Thoracic aorta (tissue), 2 donors: Measurements from ENCODE around the gene RFPL1. TPM values are rescaled to one million over a fixed set of nuclear protein-coding genes. Genes with fewer than 3 reads are reported as not detected.
"Not testable (repeated sequence)": the region's sequence is repeated elsewhere in the genome, so short reads cannot be mapped to it uniquely, and the experiment has no call there.

ENCODE experiments used
- ATAC-seq: fragments of 150-250 bp; one replicate; pipeline ENCODE4 v1.8.0; 2017; ENCODE audit warnings: low read depth; ENCODE audit not compliant: insufficient number of reproducible peaks, low FRiP score
- DNase-seq: peaks from one replicate; pipeline ENCODE4 v3.0.0-alpha.2; 2020; ENCODE audit warnings: low spot score
- H3K27ac ChIP-seq, 2 donors: fragments of 200-600 bp; sonication (generic); 1 replicate in 1 of 2; 2 replicates in 1 of 2; pipeline ENCODE4 v1.5.1; 2016; ENCODE audit warnings: mild to moderate bottlenecking in 2 of 2, moderate library complexity in 2 of 2
- H3K27me3 ChIP-seq: fragments of 200-600 bp; sonication (generic); replicated peaks from 2 replicates; pipeline ENCODE4 v1.6.0; 2016; ENCODE audit warnings: mild to moderate bottlenecking; ENCODE audit not compliant: insufficient read depth
- H3K36me3 ChIP-seq: fragments of 200-600 bp; sonication (generic); one replicate; pipeline ENCODE4 v1.5.1; 2016
- H3K4me1 ChIP-seq, 2 donors: fragments of 200-600 bp; sonication (generic); 1 replicate in 1 of 2; 2 replicates in 1 of 2; pipeline versions ENCODE4 v1.5.1 to v1.6.0; 2016; ENCODE audit warnings: low read depth in 2 of 2, mild to moderate bottlenecking in 1 of 2; ENCODE audit not compliant: control insufficient read depth in 1 of 2
- H3K4me3 ChIP-seq: fragments of 200-600 bp; sonication (generic); 2 replicates; pipeline ENCODE4 v1.5.1; 2016; ENCODE audit warnings: mild to moderate bottlenecking
- H3K9me3 ChIP-seq: fragments of 200-600 bp; sonication (generic); 2 replicates; pipeline ENCODE4 v1.5.1; 2016
- total RNA-seq, 2 donors: library from RNA; depleted of rRNA; stranded (reverse); fragments of >200 nt; gene quantifications; one replicate each; pipeline versions ENCODE4 v1.1.0 to v1.2.3, GENCODE V29; 2016
- TF ChIP-seq, protein P1 (sequence below): fragments of 200-600 bp; sonication (generic); IDR thresholded peaks from one replicate; pipeline ENCODE4 v1.5.1; 2019; ENCODE audit warnings: antibody characterized with exemption

RFPL1 gene
- total RNA-seq, 2 donors from 2014 or later: not detected

DNA sequence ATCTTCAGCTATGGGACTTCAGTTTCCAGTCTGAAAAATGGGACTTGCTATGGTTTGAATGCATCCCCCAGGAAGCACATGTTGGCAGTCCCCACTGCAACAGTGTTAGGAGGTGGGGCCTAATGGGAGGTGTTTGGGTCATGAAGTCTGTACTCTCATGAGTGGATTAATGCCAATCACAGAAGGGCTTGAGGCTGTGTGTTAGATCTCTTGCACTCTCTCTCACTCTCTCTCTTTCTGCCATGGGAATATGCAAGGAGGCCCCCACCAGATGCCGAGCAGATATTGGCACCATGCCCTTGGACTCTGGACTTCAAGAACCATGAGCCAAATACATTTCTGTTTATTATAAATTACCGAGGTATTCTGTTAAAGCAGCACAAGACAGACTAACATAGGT, 42.3 kb upstream of the RFPL1 start:
- ATAC-seq (no peak), DNase-seq (no peak)
- TF ChIP-seq, protein P1, sequence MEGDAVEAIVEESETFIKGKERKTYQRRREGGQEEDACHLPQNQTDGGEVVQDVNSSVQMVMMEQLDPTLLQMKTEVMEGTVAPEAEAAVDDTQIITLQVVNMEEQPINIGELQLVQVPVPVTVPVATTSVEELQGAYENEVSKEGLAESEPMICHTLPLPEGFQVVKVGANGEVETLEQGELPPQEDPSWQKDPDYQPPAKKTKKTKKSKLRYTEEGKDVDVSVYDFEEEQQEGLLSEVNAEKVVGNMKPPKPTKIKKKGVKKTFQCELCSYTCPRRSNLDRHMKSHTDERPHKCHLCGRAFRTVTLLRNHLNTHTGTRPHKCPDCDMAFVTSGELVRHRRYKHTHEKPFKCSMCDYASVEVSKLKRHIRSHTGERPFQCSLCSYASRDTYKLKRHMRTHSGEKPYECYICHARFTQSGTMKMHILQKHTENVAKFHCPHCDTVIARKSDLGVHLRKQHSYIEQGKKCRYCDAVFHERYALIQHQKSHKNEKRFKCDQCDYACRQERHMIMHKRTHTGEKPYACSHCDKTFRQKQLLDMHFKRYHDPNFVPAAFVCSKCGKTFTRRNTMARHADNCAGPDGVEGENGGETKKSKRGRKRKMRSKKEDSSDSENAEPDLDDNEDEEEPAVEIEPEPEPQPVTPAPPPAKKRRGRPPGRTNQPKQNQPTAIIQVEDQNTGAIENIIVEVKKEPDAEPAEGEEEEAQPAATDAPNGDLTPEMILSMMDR: no peak
- no peak overlapping the region for H3K4me3 ChIP-seq
- no peaks in the 10 kb centered on the region for H3K9me3 ChIP-seq
- H3K4me1 ChIP-seq: no peaks in the 10 kb centered on the region
- no peaks in the 10 kb centered on the region for H3K27me3 ChIP-seq
- H3K27ac ChIP-seq: no peak overlapping the region
- no peaks in the 10 kb centered on the region for H3K36me3 ChIP-seq

DNA sequence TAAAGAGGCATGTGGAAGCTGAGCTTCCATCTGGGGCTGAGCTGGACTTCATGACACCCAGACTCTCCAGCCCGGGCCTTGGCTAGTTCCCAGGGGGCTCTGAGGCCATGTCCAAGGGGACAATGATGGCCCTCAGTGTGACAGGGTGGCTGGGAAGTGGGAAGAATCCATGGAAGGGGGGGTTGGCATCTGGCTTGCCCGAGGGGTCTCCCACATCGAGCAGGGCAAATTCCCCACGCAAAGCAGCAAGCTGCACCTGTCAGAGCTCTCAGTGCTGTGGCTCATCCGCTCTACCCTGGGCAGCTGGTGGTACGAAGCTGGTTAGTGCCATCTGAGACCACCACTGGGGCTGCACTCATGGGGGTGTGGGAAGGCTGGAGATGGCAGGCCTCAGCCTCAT, 40.6 kb upstream of the RFPL1 start:
- TF ChIP-seq, protein P1: no peak
- no peaks in the 10 kb centered on the region for H3K4me1 ChIP-seq
- no peak for DNase-seq
- no peaks in the 10 kb centered on the region for H3K36me3 ChIP-seq
- no peaks in the 10 kb centered on the region for H3K27me3 ChIP-seq
- ATAC-seq: no peak
- no peak overlapping the region for H3K4me3 ChIP-seq
- H3K9me3 ChIP-seq: no peaks in the 10 kb centered on the region
- no peak overlapping the region for H3K27ac ChIP-seq

DNA sequence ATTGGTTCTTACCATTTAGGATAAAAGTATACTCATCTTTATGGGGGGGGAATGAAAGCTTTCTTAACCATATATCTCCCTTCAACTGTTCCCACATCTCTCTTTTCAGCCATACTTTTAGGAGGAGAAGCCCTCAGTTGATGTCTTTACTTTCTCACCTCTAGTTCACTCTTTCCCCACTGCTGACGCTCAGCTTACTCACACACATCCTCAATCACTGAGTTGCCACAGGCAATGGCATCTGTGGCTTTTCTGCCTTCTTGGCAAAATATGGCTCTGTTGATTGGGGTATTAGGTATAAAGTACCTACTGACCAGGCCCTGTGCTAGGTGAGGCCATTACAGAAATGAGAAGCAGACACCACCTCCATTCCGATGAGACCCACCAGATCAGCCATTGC, 37.8 kb upstream of the RFPL1 start:
- Histone ChIP-seq H3K36me3 (no peaks in the 10 kb centered on the region), H3K27me3 (no peaks in the 10 kb centered on the region), H3K9me3 (no peaks in the 10 kb centered on the region), H3K4me1 (no peaks in the 10 kb centered on the region), H3K4me3 (no peak overlapping the region), H3K27ac (no peak overlapping the region)
- ATAC-seq (no peak), DNase-seq (no peak)
- TF ChIP-seq, protein P1: no peak

DNA sequence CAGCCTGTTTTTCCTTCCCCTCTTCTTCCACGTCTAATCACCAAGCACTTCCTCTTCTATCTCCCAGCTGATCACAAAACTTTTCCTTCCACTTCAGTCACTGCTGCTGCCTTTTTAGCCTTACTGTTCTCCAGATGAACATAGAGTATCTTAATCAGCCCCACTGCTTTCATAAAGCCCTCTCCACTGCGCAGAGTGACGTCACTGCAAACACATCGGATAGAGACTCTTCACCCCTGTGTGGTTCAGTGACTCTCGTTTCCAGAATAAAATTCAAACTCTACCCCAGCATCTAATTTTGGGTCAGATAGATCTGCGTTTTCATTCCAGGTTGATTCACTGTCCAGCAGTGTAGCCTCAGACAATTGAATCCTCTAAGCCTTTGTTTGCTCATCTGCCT, 36.8 kb upstream of the RFPL1 start:
- DNase-seq, H3K27ac ChIP-seq, H3K36me3 ChIP-seq, H3K9me3 ChIP-seq, H3K27me3 ChIP-seq, H3K4me1 ChIP-seq, H3K4me3 ChIP-seq, ATAC-seq: not testable (repeated sequence)

DNA sequence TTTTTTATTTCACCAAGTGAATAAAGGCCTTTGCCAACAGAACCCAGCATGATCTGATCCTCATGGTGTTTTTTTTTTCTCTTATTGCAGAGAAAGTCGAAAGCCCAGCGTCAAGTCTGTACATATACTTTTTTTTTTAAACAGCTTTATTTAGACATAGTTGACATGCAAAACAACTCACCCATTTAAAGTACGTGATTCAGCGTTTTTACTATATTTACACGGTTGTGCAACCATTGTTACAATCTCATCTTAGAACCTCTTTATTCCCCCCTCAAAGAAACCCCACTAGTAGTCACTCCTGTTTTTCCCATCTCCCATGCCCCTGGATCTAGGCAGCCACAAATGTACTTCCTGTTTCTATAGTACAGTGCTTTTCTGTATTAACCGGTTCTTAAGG, 29.4 kb upstream of the RFPL1 start:
- TF ChIP-seq, protein P1: no peak
- ATAC-seq: no peak
- Histone ChIP-seq H3K4me1 (no peaks in the 10 kb centered on the region), H3K36me3 (no peaks in the 10 kb centered on the region), H3K27me3 (no peaks in the 10 kb centered on the region), H3K27ac (no peak overlapping the region), H3K9me3 (no peaks in the 10 kb centered on the region), H3K4me3 (no peak overlapping the region)
- DNase-seq: no peak

DNA sequence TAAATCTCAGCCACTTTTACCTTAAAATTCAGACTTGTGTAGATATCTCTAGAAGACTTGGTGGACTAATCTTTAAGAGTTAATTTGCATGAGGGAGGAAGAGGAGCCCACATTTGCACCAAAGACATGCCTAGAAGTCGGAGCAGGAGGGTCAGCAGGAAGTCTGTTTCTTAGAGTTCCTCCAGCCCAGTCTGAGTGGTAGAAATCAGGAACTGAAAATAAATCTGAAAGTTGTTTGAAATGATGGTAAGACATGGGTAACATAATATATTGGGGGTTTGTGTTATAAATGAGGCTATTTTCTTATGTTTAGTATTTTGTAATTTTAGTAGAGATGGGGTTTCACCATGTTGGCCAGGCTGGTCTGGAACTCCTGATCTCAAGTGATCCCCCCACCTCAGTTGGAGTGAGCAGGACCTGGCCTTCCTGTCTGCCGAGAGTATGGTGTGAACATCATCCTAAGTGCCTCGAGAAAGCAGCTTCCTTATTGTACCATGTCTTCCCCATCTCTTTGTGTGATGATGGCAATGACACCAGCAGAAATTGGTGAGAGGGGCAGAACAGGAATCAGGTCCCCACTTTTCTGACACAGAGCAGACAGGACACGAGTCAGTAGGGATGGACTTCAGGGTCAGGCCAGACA, 26.7 kb upstream of the RFPL1 start:
- not testable (repeated sequence) for H3K36me3 ChIP-seq, H3K4me3 ChIP-seq, H3K27ac ChIP-seq, DNase-seq, H3K27me3 ChIP-seq, ATAC-seq, H3K4me1 ChIP-seq, H3K9me3 ChIP-seq
